ENCODE results near the gene ADAMTSL2. TPM values are rescaled to one million over a fixed set of nuclear protein-coding genes. Genes with fewer than 3 reads are reported as not detected.

ADAMTSL2 gene
- polyA plus RNA-seq, 1 donor (not counting 4 experiments of a cell fraction or from before 2014, with no cell fraction given) = not detected

- no peak overlapping the region for H3K9ac ChIP-seq (ENCODE audit: control insufficient read depth, extremely low read depth, insufficient read depth, low read length)
- FAIRE-seq = no peak
Measured at GRCh38 chr9:133499132-133499891, 35.2 kb upstream of the ADAMTSL2 start.

GRCh38 chr9:133499892-133500270 lies 34.6 kb upstream of the ADAMTSL2 start:
- Histone ChIP-seq H3K9me1 (ENCODE audit: control insufficient read depth, extremely low read depth, insufficient read depth, low read length) (no peaks in the 10 kb centered on the region), H4K20me1 (ENCODE audit: control insufficient read depth, extremely low read depth, insufficient read depth, low read length) (no peaks in the 10 kb centered on the region), H3K27me3 (ENCODE audit: control insufficient read depth, extremely low read depth, insufficient read depth, low read length) (peaks cover 4% of the 10 kb centered on the region), H3K4me3 (ENCODE audit: control insufficient read depth in 2 of 3, extremely low read depth in 1 of 3, insufficient read depth in 2 of 3, low read depth in 1 of 3, low read length in 3 of 3) (no peak overlapping the region), H2AFZ (ENCODE audit: control insufficient read depth, low read length) (no peak overlapping the region), H3K27ac (ENCODE audit: control insufficient read depth, insufficient read depth, low read length) (no peak overlapping the region), H3K9ac (ENCODE audit: control insufficient read depth, extremely low read depth, insufficient read depth, low read length) (no peak overlapping the region), H3K4me1 (ENCODE audit: control insufficient read depth, extremely low read depth, insufficient read depth, low read length) (no peaks in the 10 kb centered on the region), H3K36me3 (ENCODE audit: control insufficient read depth in 2 of 2, extremely low read depth in 1 of 2, insufficient read depth in 2 of 2, low read length in 2 of 2) (no peaks in the 10 kb centered on the region), H3K79me2 (ENCODE audit: control insufficient read depth, insufficient read depth, low read length) (no peaks in the 10 kb centered on the region), H3K4me2 (ENCODE audit: control insufficient read depth, extremely low read depth, insufficient read depth, low read depth, low read length) (no peak overlapping the region), H3K9me3 (ENCODE audit: control insufficient read depth, low read depth, low read length) (no peaks in the 10 kb centered on the region)
- dilution Hi-C loops (cut with MboI; ENCODE audit: extremely low pct_ligation_motif_present, low sequenced_read_pairs) = no loop called here
- no peak for DNase-seq (ENCODE audit: low read depth, low spot score)
- FAIRE-seq = no peak
- TF ChIP-seq EZH2 (IDR thresholded peaks at IDR 0.05; ENCODE audit: low read length) (no peak), CTCF (optimal IDR thresholded peaks at IDR 0.05 in 1 of 3, IDR thresholded peaks at IDR 0.05 in 1 of 3, conservative IDR thresholded peaks at IDR 0.05 in 1 of 3; ENCODE audit: extremely low read depth in 1 of 3, insufficient read depth in 2 of 3, low read length in 3 of 3) (no peak)

More at GRCh38 chr9:133499132-133499891, 35.2 kb upstream of the ADAMTSL2 start:
- no peak for TF ChIP-seq CTCF (optimal IDR thresholded peaks at IDR 0.05 in 1 of 3, IDR thresholded peaks at IDR 0.05 in 1 of 3, conservative IDR thresholded peaks at IDR 0.05 in 1 of 3; ENCODE audit: extremely low read depth in 1 of 3, insufficient read depth in 2 of 3, low read length in 3 of 3)
- TF ChIP-seq EZH2 (IDR thresholded peaks at IDR 0.05; ENCODE audit: low read length) = no peak
- Histone ChIP-seq H3K27ac (ENCODE audit: control insufficient read depth, insufficient read depth, low read length) (no peak overlapping the region), H3K36me3 (ENCODE audit: control insufficient read depth in 2 of 2, extremely low read depth in 1 of 2, insufficient read depth in 2 of 2, low read length in 2 of 2) (no peaks in the 10 kb centered on the region), H3K9me1 (ENCODE audit: control insufficient read depth, extremely low read depth, insufficient read depth, low read length) (no peaks in the 10 kb centered on the region), H3K4me1 (ENCODE audit: control insufficient read depth, extremely low read depth, insufficient read depth, low read length) (no peaks in the 10 kb centered on the region), H3K4me2 (ENCODE audit: control insufficient read depth, extremely low read depth, insufficient read depth, low read depth, low read length) (no peak overlapping the region), H2AFZ (ENCODE audit: control insufficient read depth, low read length) (no peak overlapping the region), H3K79me2 (ENCODE audit: control insufficient read depth, insufficient read depth, low read length) (no peaks in the 10 kb centered on the region), H3K4me3 (ENCODE audit: control insufficient read depth in 2 of 3, extremely low read depth in 1 of 3, insufficient read depth in 2 of 3, low read depth in 1 of 3, low read length in 3 of 3) (no peak overlapping the region), H4K20me1 (ENCODE audit: control insufficient read depth, extremely low read depth, insufficient read depth, low read length) (no peaks in the 10 kb centered on the region), H3K27me3 (ENCODE audit: control insufficient read depth, extremely low read depth, insufficient read depth, low read length) (peaks cover 4% of the 10 kb centered on the region), H3K9me3 (ENCODE audit: control insufficient read depth, low read depth, low read length) (no peaks in the 10 kb centered on the region)
- DNase-seq (ENCODE audit: low read depth, low spot score) = no peak
- dilution Hi-C loops (cut with MboI; ENCODE audit: extremely low pct_ligation_motif_present, low sequenced_read_pairs) = no loop called here
